Progenitor cell of endocrine pancreas (in vitro differentiated cells): ENCODE results near the gene KATNAL2. TPM values are rescaled to one million over a fixed set of nuclear protein-coding genes. Genes with fewer than 3 reads are reported as not detected.

Experiments
- DNase-seq: peaks from one replicate; pipeline ENCODE4 v3.0.0; 2021; ENCODE audit warnings: low spot score; ENCODE audit not compliant: unreplicated experiment
- H3K27ac Mint-ChIP-seq: 2 replicates; pipeline ENCODE4 v1.8.0; 2021; ENCODE audit warnings: mild to moderate bottlenecking, moderate library complexity, mixed read lengths
- H3K27me3 Mint-ChIP-seq: 2 replicates; pipeline ENCODE4 v1.8.0; 2021; ENCODE audit warnings: mixed read lengths
- H3K36me3 Mint-ChIP-seq: 2 replicates; pipeline ENCODE4 v1.8.0; 2022; ENCODE audit warnings: mixed read lengths; ENCODE audit not compliant: insufficient read depth
- H3K4me1 Mint-ChIP-seq: 2 replicates; pipeline ENCODE4 v1.8.0; 2021; ENCODE audit warnings: low read depth, mixed read lengths
- H3K4me3 Mint-ChIP-seq: 2 replicates; pipeline ENCODE4 v1.8.0; 2021; ENCODE audit warnings: low read depth, mild to moderate bottlenecking, moderate library complexity, mixed read lengths
- H3K9me3 Mint-ChIP-seq: 2 replicates; pipeline ENCODE4 v1.8.0; 2021; ENCODE audit warnings: low read depth, mixed read lengths
- CTCF ChIP-seq: fragments of 200-600 bp; sonication (generic); IDR thresholded peaks from one replicate; pipeline ENCODE4 v1.5.0; 2021; ENCODE audit warnings: antibody characterized with exemption, mild to moderate bottlenecking; ENCODE audit not compliant: unreplicated experiment
- total RNA-seq: library from RNA; stranded (reverse); gene quantifications from 2 replicates; pipeline ENCODE4 v1.2.1, GENCODE V29; 2021

KATNAL2 gene
- total RNA-seq, 1 donor from 2014 or later, result 8.0 TPM

GRCh38 chr18:46939337-46939963, 22.0 kb downstream of the KATNAL2 start:
- TF ChIP-seq CTCF, result no peak
- Mint-ChIP-seq H3K9me3 (no peaks in the 10 kb centered on the region), H3K4me1 (no peaks in the 10 kb centered on the region), H3K4me3 (no peak overlapping the region), H3K27me3 (no peaks in the 10 kb centered on the region), H3K36me3 (no peaks in the 10 kb centered on the region), H3K27ac (no peak overlapping the region)
- DNase-seq, result no peak

GRCh38 chr18:46939998-46940571, 22.7 kb downstream of the KATNAL2 start:
- H3K9me3 Mint-ChIP-seq, result no peaks in the 10 kb centered on the region
- H3K4me1 Mint-ChIP-seq, result no peaks in the 10 kb centered on the region
- H3K36me3 Mint-ChIP-seq, result no peaks in the 10 kb centered on the region
- DNase-seq, result no peak
- TF ChIP-seq CTCF, result no peak
- no peak overlapping the region for H3K27ac Mint-ChIP-seq
- no peak overlapping the region for H3K4me3 Mint-ChIP-seq
- H3K27me3 Mint-ChIP-seq, result no peaks in the 10 kb centered on the region

GRCh38 chr18:46942646-46943045, 25.2 kb downstream of the KATNAL2 start:
- TF ChIP-seq CTCF, result no peak
- no peaks in the 10 kb centered on the region for H3K36me3 Mint-ChIP-seq
- no peaks in the 10 kb centered on the region for H3K9me3 Mint-ChIP-seq
- no peaks in the 10 kb centered on the region for H3K27me3 Mint-ChIP-seq
- no peaks in the 10 kb centered on the region for H3K4me1 Mint-ChIP-seq
- H3K27ac Mint-ChIP-seq, result no peak overlapping the region
- no peak for DNase-seq
- H3K4me3 Mint-ChIP-seq, result no peak overlapping the region

GRCh38 chr18:46946656-46947282, 29.4 kb downstream of the KATNAL2 start:
- Mint-ChIP-seq H3K4me3 (no peak overlapping the region), H3K36me3 (no peaks in the 10 kb centered on the region), H3K27me3 (no peaks in the 10 kb centered on the region), H3K4me1 (no peaks in the 10 kb centered on the region), H3K27ac (no peak overlapping the region), H3K9me3 (no peaks in the 10 kb centered on the region)
- no peak for TF ChIP-seq CTCF
- peak; percentile 72 for DNase-seq

- no peak for DNase-seq
- peak; percentile 60 for TF ChIP-seq CTCF
- Mint-ChIP-seq H3K36me3 (no peaks in the 10 kb centered on the region), H3K4me1 (no peaks in the 10 kb centered on the region), H3K9me3 (no peaks in the 10 kb centered on the region), H3K27ac (no peak overlapping the region), H3K4me3 (no peak overlapping the region), H3K27me3 (no peaks in the 10 kb centered on the region)
Measured at GRCh38 chr18:46950064-46950656, 32.8 kb downstream of the KATNAL2 start.
